ENCODE data around the gene NDST4.

The NDST4 gene

GRCh38 chr4:115113506-115114106 lies at the start of gene NDST4:
NDST4 (minus strand) TSS chr4:115113620; CDS start chr4:115077036, 36,584 bp downstream.
- FAIRE-seq (no peak), DNase-seq (ENCODE audit: insufficient read length, low spot score) (no peak)

- FAIRE-seq = no peak
- no peak for DNase-seq (ENCODE audit: insufficient read length, low spot score)
These were observed 45.7 kb upstream of the NDST4 start for GRCh38 chr4:115159141-115159540.

GRCh38 chr4:115158296-115158695 lies 44.9 kb upstream of the NDST4 start:
- DNase-seq (ENCODE audit: insufficient read length, low spot score) (no peak), FAIRE-seq (no peak)

GRCh38 chr4:115154826-115155225 lies 41.4 kb upstream of the NDST4 start:
- DNase-seq (ENCODE audit: insufficient read length, low spot score) (no peak), FAIRE-seq (no peak)

- FAIRE-seq = no peak
- no peak for DNase-seq (ENCODE audit: insufficient read length, low spot score)
These were observed 39.5 kb upstream of the NDST4 start for GRCh38 chr4:115152965-115153364.

- DNase-seq (ENCODE audit: insufficient read length, low spot score) (no peak), FAIRE-seq (no peak)
These were observed 38.7 kb upstream of the NDST4 start for GRCh38 chr4:115152081-115152480.

GRCh38 chr4:115149106-115149505 lies 35.7 kb upstream of the NDST4 start:
- no peak for FAIRE-seq
- no peak for DNase-seq (ENCODE audit: insufficient read length, low spot score)

GRCh38 chr4:115145393-115146160 lies 32.2 kb upstream of the NDST4 start:
- DNase-seq (ENCODE audit: insufficient read length, low spot score) = no peak

GRCh38 chr4:115128037-115128436 lies 14.6 kb upstream of the NDST4 start:
- FAIRE-seq (no peak), DNase-seq (ENCODE audit: insufficient read length, low spot score) (no peak)

More at GRCh38 chr4:115145393-115146160, 32.2 kb upstream of the NDST4 start:
- FAIRE-seq = no peak

- DNase-seq (ENCODE audit: insufficient read length, low spot score) = no peak
- FAIRE-seq = no peak
These were observed 13.1 kb upstream of the NDST4 start for GRCh38 chr4:115126491-115126890.

- FAIRE-seq (no peak), DNase-seq (ENCODE audit: insufficient read length, low spot score) (no peak)
These were observed 8.1 kb upstream of the NDST4 start for GRCh38 chr4:115121351-115122043.

GRCh38 chr4:115119804-115120352 lies 6.5 kb upstream of the NDST4 start:
- DNase-seq (ENCODE audit: insufficient read length, low spot score) = no peak
- no peak for FAIRE-seq

- FAIRE-seq (no peak), DNase-seq (ENCODE audit: insufficient read length, low spot score) (no peak)
These were observed 4.2 kb upstream of the NDST4 start for GRCh38 chr4:115117651-115118050.

- FAIRE-seq = no peak
- no peak for DNase-seq (ENCODE audit: insufficient read length, low spot score)
These were observed 2.9 kb downstream of the NDST4 start for GRCh38 chr4:115110191-115111181.

- no peak for FAIRE-seq
- DNase-seq (ENCODE audit: insufficient read length, low spot score) = no peak
These were observed 4.6 kb downstream of the NDST4 start for GRCh38 chr4:115108850-115109249.

- DNase-seq (ENCODE audit: insufficient read length, low spot score) = no peak
- no peak for FAIRE-seq
These were observed 6.0 kb downstream of the NDST4 start for GRCh38 chr4:115107411-115107810.

- FAIRE-seq (no peak), DNase-seq (ENCODE audit: insufficient read length, low spot score) (no peak)
These were observed 11.7 kb downstream of the NDST4 start for GRCh38 chr4:115101675-115102074.

GRCh38 chr4:115090483-115091075 lies 22.8 kb downstream of the NDST4 start:
- no peak for FAIRE-seq
- DNase-seq (ENCODE audit: insufficient read length, low spot score) = no peak

- no peak for FAIRE-seq
- DNase-seq (ENCODE audit: insufficient read length, low spot score) = no peak
These were observed 30.8 kb downstream of the NDST4 start for GRCh38 chr4:115082633-115083032.

GRCh38 chr4:115076691-115077090 lies 36.7 kb downstream of the NDST4 start:
- DNase-seq (ENCODE audit: insufficient read length, low spot score) = no peak
- no peak for FAIRE-seq
